Measurements from ENCODE around the gene STK39.

The STK39 gene

GRCh38 chr2:168247341-168248261 is at the start of gene STK39:
TSS of gene STK39 (minus strand) at chr2:168247595. CDS start at chr2:168247435, 160 bp downstream.
- Histone ChIP-seq H3K4me3 (IDR thresholded peaks at IDR 0.05; ENCODE audit: insufficient read depth, low read depth, low read length) (no peak within 1 kb of the TSS), H3K4me1 (ENCODE audit: low read depth, poor library complexity, severe bottlenecking) (peaks cover 31% of the 10 kb centered on the region)
- no peak for TF ChIP-seq CTCF (conservative IDR thresholded peaks at IDR 0.05; ENCODE audit: low read depth, low read length)

GRCh38 chr2:168295051-168295450 is 47.7 kb upstream of the STK39 start:
- Histone ChIP-seq H3K9ac (no peak overlapping the region), H3K27ac (no peak overlapping the region), H4K20me1 (ENCODE audit: insufficient read depth) (no peaks in the 10 kb centered on the region), H3K4me3 (IDR thresholded peaks at IDR 0.05; ENCODE audit: insufficient read depth, low read depth, low read length) (no peak overlapping the region), H3K36me3 (ENCODE audit: insufficient read depth) (no peaks in the 10 kb centered on the region), H3K4me1 (ENCODE audit: low read depth, poor library complexity, severe bottlenecking) (no peaks in the 10 kb centered on the region), H3K79me2 (ENCODE audit: insufficient read depth, low read depth) (no peaks in the 10 kb centered on the region), H3K4me2 (no peak overlapping the region), H2AFZ (ENCODE audit: low read depth) (no peak overlapping the region), H3K27me3 (ENCODE audit: insufficient read depth, low read depth) (no peaks in the 10 kb centered on the region)
- TF ChIP-seq CTCF (conservative IDR thresholded peaks at IDR 0.05; ENCODE audit: low read depth, low read length), result no peak

More at GRCh38 chr2:168247341-168248261, at the start of gene STK39:
- peak within 1 kb of the TSS; percentile 99 for H3K4me2 ChIP-seq
- peak within 1 kb of the TSS; percentile 57 for H3K27ac ChIP-seq
- no peaks in the 10 kb centered on the region for H3K27me3 ChIP-seq (ENCODE audit: insufficient read depth, low read depth)
- peaks cover 23% of the 10 kb centered on the region; the same call in 1 of the 2 replicates for H3K79me2 ChIP-seq (ENCODE audit: insufficient read depth, low read depth)
- H3K9ac ChIP-seq, result peak within 1 kb of the TSS; percentile 64; the same call in 1 of the 2 replicates
- no peaks in the 10 kb centered on the region for H4K20me1 ChIP-seq (ENCODE audit: insufficient read depth)
- no peaks in the 10 kb centered on the region for H3K36me3 ChIP-seq (ENCODE audit: insufficient read depth)
- H2AFZ ChIP-seq (ENCODE audit: low read depth), result peak within 1 kb of the TSS; percentile 84

- Histone ChIP-seq H3K79me2 (ENCODE audit: insufficient read depth, low read depth) (no peaks in the 10 kb centered on the region), H3K27ac (no peak overlapping the region), H3K4me1 (ENCODE audit: low read depth, poor library complexity, severe bottlenecking) (no peaks in the 10 kb centered on the region), H3K4me2 (no peak overlapping the region), H3K9ac (no peak overlapping the region), H2AFZ (ENCODE audit: low read depth) (no peak overlapping the region), H3K4me3 (IDR thresholded peaks at IDR 0.05; ENCODE audit: insufficient read depth, low read depth, low read length) (no peak overlapping the region), H3K36me3 (ENCODE audit: insufficient read depth) (no peaks in the 10 kb centered on the region), H3K27me3 (ENCODE audit: insufficient read depth, low read depth) (no peaks in the 10 kb centered on the region), H4K20me1 (ENCODE audit: insufficient read depth) (no peaks in the 10 kb centered on the region)
- TF ChIP-seq CTCF (conservative IDR thresholded peaks at IDR 0.05; ENCODE audit: low read depth, low read length), result no peak
Measured at GRCh38 chr2:168294409-168294808, 47.0 kb upstream of the STK39 start.

GRCh38 chr2:168293766-168294165 is 46.4 kb upstream of the STK39 start:
- Histone ChIP-seq H2AFZ (ENCODE audit: low read depth) (no peak overlapping the region), H3K36me3 (ENCODE audit: insufficient read depth) (no peaks in the 10 kb centered on the region), H3K27ac (no peak overlapping the region), H3K79me2 (ENCODE audit: insufficient read depth, low read depth) (no peaks in the 10 kb centered on the region), H4K20me1 (ENCODE audit: insufficient read depth) (no peaks in the 10 kb centered on the region), H3K4me2 (no peak overlapping the region), H3K9ac (no peak overlapping the region), H3K4me3 (IDR thresholded peaks at IDR 0.05; ENCODE audit: insufficient read depth, low read depth, low read length) (no peak overlapping the region), H3K27me3 (ENCODE audit: insufficient read depth, low read depth) (no peaks in the 10 kb centered on the region), H3K4me1 (ENCODE audit: low read depth, poor library complexity, severe bottlenecking) (no peaks in the 10 kb centered on the region)
- no peak for TF ChIP-seq CTCF (conservative IDR thresholded peaks at IDR 0.05; ENCODE audit: low read depth, low read length)

Measured in KMS-11 (cell line).